Measurements from ENCODE around the gene PSMC3. TPM values are rescaled to one million over a fixed set of nuclear protein-coding genes. Genes with fewer than 3 reads are reported as not detected.

PSMC3 gene
- total RNA-seq, 1 donor from 2014 or later = 169 TPM

DNA sequence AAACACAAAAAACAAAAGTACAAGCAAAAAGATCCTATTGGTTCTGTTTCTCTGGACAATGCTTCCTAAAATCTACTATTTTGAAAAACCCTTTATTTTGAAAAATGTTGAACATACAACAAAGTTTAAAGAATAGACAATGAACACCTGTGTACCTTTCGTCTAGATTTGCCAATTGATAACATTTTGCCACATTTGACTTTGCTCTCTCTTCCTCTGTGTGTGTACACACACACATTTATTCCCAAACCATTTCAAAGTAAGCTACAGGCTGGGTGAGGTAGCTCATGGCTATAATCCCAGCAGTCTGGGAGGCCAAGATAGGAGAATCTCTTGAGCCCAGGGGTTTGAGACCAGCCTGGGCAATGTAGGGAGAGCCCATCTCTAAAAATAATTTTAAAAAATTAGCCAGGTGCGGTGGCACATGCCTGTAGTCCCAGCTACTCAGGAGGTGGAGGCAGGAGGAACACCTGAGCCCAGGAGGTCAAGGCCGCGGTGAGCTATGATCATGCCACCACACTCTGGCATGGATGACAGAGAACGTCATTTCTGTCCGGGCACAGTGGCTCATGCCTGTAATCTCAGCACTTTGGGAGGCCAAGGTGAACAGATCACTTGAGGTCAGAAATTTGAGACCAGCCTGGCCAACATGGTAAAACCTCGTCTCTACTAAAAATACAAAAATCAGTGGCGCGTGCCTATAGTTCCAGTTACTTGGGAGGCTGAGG is 5.3 kb upstream of the PSMC3 start:
- no peak for DNase-seq (ENCODE audit: low read depth)
- TF ChIP-seq, protein P1, sequence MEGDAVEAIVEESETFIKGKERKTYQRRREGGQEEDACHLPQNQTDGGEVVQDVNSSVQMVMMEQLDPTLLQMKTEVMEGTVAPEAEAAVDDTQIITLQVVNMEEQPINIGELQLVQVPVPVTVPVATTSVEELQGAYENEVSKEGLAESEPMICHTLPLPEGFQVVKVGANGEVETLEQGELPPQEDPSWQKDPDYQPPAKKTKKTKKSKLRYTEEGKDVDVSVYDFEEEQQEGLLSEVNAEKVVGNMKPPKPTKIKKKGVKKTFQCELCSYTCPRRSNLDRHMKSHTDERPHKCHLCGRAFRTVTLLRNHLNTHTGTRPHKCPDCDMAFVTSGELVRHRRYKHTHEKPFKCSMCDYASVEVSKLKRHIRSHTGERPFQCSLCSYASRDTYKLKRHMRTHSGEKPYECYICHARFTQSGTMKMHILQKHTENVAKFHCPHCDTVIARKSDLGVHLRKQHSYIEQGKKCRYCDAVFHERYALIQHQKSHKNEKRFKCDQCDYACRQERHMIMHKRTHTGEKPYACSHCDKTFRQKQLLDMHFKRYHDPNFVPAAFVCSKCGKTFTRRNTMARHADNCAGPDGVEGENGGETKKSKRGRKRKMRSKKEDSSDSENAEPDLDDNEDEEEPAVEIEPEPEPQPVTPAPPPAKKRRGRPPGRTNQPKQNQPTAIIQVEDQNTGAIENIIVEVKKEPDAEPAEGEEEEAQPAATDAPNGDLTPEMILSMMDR (conservative IDR thresholded peaks at IDR 0.05; ENCODE audit: low read depth, low read length) = no peak
- H3K4me3 ChIP-seq (ENCODE audit: low read depth, low read length) = no peak overlapping the region

DNA sequence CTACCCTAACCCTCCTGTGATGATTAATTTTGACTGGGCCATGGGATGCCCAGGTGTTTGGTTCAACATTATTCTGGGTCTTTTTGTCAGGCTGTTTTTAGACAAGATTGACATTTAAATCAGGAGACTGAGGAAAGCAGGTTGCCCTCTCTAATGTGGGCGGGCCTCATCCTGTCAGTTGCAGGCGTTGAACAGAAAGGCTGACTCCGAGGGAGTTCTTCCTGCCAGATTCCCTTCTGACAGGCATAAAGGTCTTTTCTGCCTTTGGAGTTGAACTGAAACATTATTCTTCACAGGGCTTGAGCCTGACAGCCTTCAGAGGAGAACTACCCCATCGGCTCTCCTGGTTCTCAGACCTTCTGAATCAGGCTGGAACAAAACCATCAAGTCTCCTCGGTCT is 4.3 kb upstream of the PSMC3 start:
- TF ChIP-seq, protein P1 (conservative IDR thresholded peaks at IDR 0.05; ENCODE audit: low read depth, low read length) = no peak
- DNase-seq (ENCODE audit: low read depth) = no peak
- no peak overlapping the region for H3K4me3 ChIP-seq (ENCODE audit: low read depth, low read length)

DNA sequence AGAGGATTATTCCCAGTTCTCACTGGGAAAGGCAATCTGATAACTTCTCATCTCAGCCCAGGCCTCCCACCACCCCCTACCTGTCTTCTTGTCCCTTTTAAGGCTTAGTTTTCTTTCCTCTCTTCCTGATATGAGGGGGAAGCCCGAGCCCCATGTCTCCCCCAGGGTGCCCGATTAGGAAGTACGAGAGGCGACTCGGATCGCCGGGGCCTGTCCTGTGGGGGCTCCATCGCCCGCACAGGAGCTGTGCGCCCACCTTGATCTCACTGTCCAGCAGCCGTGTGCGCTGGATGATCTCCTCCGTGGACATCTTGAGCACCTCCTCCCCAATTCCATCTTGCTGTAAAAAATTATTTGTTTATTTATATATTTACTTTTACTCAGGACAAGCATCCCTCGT is 628 bp downstream of the PSMC3 start:
- TF ChIP-seq, protein P1 (conservative IDR thresholded peaks at IDR 0.05; ENCODE audit: low read depth, low read length) = no peak
- H3K4me3 ChIP-seq (ENCODE audit: low read depth, low read length) = peak overlapping the region; percentile 79
- no peak for DNase-seq (ENCODE audit: low read depth)

DNA sequence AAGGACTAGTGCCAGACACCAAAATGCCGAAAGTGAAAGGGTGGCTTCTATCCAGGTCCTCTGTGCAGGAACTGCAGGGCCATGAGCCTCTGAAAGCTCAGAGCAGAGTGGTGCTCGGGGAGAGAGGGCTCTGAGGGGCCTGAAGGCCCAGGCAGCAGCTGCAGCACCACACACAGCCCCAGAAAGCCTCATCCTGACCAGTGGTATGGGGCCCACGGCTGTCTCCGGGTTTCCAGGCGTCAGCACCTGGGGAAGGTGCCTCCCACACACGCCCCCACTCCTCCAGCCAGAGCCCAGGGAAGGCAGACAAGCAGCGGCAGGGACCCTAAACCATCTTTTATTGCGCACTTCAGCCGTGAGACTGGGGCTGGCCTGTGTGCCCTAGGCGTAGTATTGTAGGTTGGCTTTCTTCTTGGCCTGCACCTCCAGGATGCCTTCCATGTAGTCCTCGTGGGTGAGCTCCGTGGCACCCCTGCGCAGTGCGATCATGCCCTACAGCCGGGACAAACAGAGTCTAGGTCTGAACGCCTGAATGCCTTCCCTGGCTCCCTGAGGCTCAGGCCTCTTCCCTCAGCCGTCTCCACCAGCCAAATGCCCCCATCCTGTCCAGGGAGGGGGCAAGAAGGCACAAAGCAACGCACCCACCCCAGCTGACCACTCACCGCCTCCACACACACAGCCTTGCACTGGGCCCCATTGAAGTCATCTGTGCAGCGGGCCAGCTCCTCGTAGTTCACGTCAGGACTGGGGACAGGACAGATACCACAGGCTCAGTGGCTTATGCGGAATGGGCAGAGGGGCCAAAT is 7.6 kb downstream of the PSMC3 start:
- no peak for DNase-seq (ENCODE audit: low read depth)
- H3K4me3 ChIP-seq (ENCODE audit: low read depth, low read length) = no peak overlapping the region
- TF ChIP-seq, protein P1 (conservative IDR thresholded peaks at IDR 0.05; ENCODE audit: low read depth, low read length) = no peak

DNA sequence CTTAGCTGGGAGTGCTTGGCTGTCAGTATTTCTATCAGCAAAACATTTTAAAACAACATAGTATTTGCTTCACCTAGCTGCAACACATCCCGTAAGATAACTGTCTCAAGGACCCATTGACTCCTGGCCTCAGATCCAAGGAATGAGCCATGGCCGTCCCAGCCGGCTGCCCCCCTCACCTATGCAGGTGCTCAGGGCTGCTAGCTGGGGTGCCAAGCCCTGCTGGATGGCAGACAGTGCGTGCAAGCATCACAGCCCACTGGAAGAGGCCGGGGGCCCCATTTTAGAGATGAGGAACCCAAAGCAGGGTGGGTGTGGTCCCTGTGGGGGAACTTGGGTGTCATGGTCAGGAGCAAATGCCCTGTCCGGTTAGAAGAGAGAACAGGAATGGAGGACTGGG is 8.5 kb downstream of the PSMC3 start:
- TF ChIP-seq, protein P1 (conservative IDR thresholded peaks at IDR 0.05; ENCODE audit: low read depth, low read length) = no peak
- H3K4me3 ChIP-seq (ENCODE audit: low read depth, low read length) = no peak overlapping the region
- no peak for DNase-seq (ENCODE audit: low read depth)

DNA sequence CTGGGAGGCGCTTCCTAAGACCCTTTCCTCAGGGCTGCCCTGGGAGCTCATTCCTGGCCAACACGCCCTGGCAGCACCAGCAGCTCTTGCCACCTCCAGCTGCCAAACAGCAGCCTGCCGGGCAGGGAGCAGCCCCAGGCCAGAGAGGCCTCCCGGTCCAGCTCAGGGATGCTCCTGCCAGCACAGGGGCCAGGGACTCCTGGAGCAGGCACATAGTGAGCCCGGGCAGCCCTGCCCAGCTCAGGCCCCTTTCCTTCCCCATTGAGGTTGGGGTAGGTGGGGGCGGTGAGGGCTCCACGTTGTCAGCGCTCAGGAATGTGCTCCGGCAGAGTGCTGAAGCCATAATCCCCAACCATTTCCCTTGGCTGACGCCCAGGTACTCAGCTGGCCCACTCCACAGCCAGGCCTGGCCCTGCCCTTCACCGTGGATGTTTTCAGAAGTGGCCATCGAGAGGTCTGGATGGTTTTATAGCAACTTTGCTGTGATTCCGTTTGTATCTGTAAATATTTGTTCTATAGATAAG is 10.2 kb downstream of the PSMC3 start:
- H3K4me3 ChIP-seq (ENCODE audit: low read depth, low read length) = no peak overlapping the region
- TF ChIP-seq, protein P1 (conservative IDR thresholded peaks at IDR 0.05; ENCODE audit: low read depth, low read length) = no peak
- no peak for DNase-seq (ENCODE audit: low read depth)
